Measurements from ENCODE around the gene OR11L1. TPM values are rescaled to one million over a fixed set of nuclear protein-coding genes. Genes with fewer than 3 reads are reported as not detected.

Gene OR11L1
- polyA plus RNA-seq, 2 of the 4 experiments (the other 2 are of a cell fraction): not detected

DNA sequence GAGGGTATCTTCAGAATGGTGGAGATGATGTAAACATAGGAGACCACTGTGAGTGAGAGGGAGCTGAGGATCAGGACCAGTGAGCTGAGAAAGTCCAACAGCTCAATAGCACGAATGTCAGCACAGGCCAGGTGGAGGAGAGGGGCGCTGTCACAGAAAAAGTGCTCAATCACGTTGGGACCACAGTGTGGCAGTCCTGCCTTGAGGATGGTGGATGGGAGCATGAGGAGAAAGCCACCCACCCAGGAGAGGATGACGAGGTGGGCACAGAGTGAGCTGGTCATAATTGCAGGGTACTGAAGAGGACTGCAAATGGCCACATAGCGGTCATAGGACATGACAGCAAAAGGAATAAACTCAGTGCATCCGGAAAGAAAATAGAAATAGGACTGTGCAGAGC is 8.1 kb downstream of the OR11L1 start (continued):
- TF ChIP-seq, protein P1, sequence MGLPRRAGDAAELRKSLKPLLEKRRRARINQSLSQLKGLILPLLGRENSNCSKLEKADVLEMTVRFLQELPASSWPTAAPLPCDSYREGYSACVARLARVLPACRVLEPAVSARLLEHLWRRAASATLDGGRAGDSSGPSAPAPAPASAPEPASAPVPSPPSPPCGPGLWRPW (IDR thresholded peaks at IDR 0.05): no peak
- TF ChIP-seq RFX5 (IDR thresholded peaks at IDR 0.05): no peak

DNA sequence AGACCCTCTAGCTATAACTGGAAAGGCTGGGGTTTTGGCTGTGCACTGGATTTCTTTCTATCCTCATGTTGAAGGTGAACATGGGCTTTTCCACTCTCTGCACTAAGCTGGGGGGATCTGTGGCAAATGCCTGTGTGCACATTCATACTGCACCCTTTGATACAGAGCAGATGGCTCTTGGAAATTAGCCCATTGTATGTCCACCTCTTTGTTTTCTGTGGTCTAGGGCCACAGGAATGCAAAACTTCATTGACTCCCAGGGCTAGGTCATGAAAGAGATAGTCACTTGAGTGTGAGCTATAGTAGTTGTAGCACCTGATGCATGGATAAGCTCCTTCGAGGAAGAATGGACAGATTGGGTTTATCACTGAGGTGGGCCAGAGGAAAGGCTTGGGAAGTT is 12.0 kb downstream of the OR11L1 start:
- POLR2A ChIA-PET: no interaction called here
- WGBS (ENCODE audit: missing lambda C conversion rate): 0% methylated on average over 1 of the region's 1 CpG
- H3K9me3 ChIP-seq: no peaks in the 10 kb centered on the region
- TF ChIP-seq EP300 (IDR thresholded peaks at IDR 0.05) (no peak), CEBPB (IDR thresholded peaks at IDR 0.05) (no peak), EHF (CRISPR knock-in tag; IDR thresholded peaks at IDR 0.05) (no peak), CHD2 (IDR thresholded peaks at IDR 0.05; ENCODE audit: low read length, partially characterized antibody) (no peak), RNF2 (IDR thresholded peaks at IDR 0.05; ENCODE audit: borderline replicate concordance, low read depth) (no peak)
- no peak for DNase-seq (ENCODE audit: low read depth in 1 of 2, low spot score in 1 of 2)
- no peaks in the 10 kb centered on the region for H3K4me1 ChIP-seq
- H3K4me2 ChIP-seq: no peak overlapping the region
- ATAC-seq: no peak
- CTCF ChIA-PET: no interaction called here
- no peak overlapping the region for H3K4me3 ChIP-seq
- H3K27ac ChIP-seq: no peak overlapping the region
- FAIRE-seq: no peak

DNA sequence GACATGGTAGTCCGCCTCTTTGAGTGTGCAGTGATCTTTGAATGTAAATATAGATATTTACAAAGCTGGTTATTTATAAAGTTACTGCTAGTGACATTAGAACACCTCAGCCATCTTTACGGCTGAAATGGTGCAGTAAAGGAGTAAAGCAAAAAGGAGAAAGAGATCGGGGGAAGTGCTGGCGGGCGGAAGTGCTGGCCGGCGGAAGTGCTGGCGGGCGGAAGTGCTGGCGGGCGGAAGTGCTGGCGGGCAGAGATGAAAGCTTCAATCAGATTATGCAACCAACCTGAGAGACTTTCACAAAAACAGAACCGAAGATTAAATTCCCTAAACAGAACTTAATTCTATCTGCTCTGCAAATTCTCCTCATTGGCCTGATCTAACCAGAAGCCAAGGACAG is 16.3 kb downstream of the OR11L1 start:
- Histone ChIP-seq H3K4me2 (no peak overlapping the region), H3K4me3 (no peak overlapping the region), H3K4me1 (no peaks in the 10 kb centered on the region), H3K9me3 (no peaks in the 10 kb centered on the region), H3K27ac (no peak overlapping the region)
- POLR2A ChIA-PET: no interaction called here
- ATAC-seq (no peak), DNase-seq (ENCODE audit: low read depth in 1 of 2, low spot score in 1 of 2) (no peak), FAIRE-seq (no peak)
- no peak for TF ChIP-seq MAFK (IDR thresholded peaks at IDR 0.05; ENCODE audit: partially characterized antibody)
- TF ChIP-seq RAD21 (conservative IDR thresholded peaks at IDR 0.05 in 1 of 2, IDR thresholded peaks at IDR 0.05 in 1 of 2): no peak
- TF ChIP-seq HDAC2 (IDR thresholded peaks at IDR 0.05): no peak
- TF ChIP-seq CEBPB (IDR thresholded peaks at IDR 0.05): no peak
- TF ChIP-seq EHF (CRISPR knock-in tag; IDR thresholded peaks at IDR 0.05): no peak
- TF ChIP-seq, protein P2, sequence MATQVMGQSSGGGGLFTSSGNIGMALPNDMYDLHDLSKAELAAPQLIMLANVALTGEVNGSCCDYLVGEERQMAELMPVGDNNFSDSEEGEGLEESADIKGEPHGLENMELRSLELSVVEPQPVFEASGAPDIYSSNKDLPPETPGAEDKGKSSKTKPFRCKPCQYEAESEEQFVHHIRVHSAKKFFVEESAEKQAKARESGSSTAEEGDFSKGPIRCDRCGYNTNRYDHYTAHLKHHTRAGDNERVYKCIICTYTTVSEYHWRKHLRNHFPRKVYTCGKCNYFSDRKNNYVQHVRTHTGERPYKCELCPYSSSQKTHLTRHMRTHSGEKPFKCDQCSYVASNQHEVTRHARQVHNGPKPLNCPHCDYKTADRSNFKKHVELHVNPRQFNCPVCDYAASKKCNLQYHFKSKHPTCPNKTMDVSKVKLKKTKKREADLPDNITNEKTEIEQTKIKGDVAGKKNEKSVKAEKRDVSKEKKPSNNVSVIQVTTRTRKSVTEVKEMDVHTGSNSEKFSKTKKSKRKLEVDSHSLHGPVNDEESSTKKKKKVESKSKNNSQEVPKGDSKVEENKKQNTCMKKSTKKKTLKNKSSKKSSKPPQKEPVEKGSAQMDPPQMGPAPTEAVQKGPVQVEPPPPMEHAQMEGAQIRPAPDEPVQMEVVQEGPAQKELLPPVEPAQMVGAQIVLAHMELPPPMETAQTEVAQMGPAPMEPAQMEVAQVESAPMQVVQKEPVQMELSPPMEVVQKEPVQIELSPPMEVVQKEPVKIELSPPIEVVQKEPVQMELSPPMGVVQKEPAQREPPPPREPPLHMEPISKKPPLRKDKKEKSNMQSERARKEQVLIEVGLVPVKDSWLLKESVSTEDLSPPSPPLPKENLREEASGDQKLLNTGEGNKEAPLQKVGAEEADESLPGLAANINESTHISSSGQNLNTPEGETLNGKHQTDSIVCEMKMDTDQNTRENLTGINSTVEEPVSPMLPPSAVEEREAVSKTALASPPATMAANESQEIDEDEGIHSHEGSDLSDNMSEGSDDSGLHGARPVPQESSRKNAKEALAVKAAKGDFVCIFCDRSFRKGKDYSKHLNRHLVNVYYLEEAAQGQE (IDR thresholded peaks at IDR 0.05): no peak
- TF ChIP-seq, protein P3, sequence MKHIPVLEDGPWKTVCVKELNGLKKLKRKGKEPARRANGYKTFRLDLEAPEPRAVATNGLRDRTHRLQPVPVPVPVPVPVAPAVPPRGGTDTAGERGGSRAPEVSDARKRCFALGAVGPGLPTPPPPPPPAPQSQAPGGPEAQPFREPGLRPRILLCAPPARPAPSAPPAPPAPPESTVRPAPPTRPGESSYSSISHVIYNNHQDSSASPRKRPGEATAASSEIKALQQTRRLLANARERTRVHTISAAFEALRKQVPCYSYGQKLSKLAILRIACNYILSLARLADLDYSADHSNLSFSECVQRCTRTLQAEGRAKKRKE (CRISPR knock-in tag; IDR thresholded peaks at IDR 0.05; ENCODE audit: low read depth): no peak
- no peak for TF ChIP-seq SMC3 (IDR thresholded peaks at IDR 0.05)
- no peak for TF ChIP-seq POLR2A (IDR thresholded peaks at IDR 0.05; ENCODE audit: low read length)
- TF ChIP-seq EP300 (IDR thresholded peaks at IDR 0.05): no peak
- TF ChIP-seq, protein P4, sequence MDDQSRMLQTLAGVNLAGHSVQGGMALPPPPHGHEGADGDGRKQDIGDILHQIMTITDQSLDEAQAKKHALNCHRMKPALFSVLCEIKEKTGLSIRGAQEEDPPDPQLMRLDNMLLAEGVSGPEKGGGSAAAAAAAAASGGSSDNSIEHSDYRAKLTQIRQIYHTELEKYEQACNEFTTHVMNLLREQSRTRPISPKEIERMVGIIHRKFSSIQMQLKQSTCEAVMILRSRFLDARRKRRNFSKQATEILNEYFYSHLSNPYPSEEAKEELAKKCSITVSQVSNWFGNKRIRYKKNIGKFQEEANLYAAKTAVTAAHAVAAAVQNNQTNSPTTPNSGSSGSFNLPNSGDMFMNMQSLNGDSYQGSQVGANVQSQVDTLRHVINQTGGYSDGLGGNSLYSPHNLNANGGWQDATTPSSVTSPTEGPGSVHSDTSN (IDR thresholded peaks at IDR 0.05): no peak
- TF ChIP-seq, protein P5, sequence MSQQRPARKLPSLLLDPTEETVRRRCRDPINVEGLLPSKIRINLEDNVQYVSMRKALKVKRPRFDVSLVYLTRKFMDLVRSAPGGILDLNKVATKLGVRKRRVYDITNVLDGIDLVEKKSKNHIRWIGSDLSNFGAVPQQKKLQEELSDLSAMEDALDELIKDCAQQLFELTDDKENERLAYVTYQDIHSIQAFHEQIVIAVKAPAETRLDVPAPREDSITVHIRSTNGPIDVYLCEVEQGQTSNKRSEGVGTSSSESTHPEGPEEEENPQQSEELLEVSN (IDR thresholded peaks at IDR 0.05; ENCODE audit: borderline replicate concordance, low read depth): no peak
- TF ChIP-seq BHLHE40 (IDR thresholded peaks at IDR 0.05; ENCODE audit: low read depth, low read length): no peak
- TF ChIP-seq TP53 (CRISPR knock-in tag; IDR thresholded peaks at IDR 0.05): no peak
- no peak for TF ChIP-seq MYC (IDR thresholded peaks at IDR 0.05; ENCODE audit: borderline replicate concordance, low read length)
- TF ChIP-seq, protein P6, sequence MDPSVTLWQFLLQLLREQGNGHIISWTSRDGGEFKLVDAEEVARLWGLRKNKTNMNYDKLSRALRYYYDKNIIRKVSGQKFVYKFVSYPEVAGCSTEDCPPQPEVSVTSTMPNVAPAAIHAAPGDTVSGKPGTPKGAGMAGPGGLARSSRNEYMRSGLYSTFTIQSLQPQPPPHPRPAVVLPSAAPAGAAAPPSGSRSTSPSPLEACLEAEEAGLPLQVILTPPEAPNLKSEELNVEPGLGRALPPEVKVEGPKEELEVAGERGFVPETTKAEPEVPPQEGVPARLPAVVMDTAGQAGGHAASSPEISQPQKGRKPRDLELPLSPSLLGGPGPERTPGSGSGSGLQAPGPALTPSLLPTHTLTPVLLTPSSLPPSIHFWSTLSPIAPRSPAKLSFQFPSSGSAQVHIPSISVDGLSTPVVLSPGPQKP (IDR thresholded peaks at IDR 0.05; ENCODE audit: low read depth, low read length): no peak
- TF ChIP-seq JUNB (IDR thresholded peaks at IDR 0.05): no peak
- no peak for TF ChIP-seq EHMT2 (IDR thresholded peaks at IDR 0.05; ENCODE audit: low read depth)
- no peak for TF ChIP-seq CHD4 (IDR thresholded peaks at IDR 0.05; ENCODE audit: borderline replicate concordance)
- no peak for TF ChIP-seq TFCP2L1 (CRISPR knock-in tag; IDR thresholded peaks at IDR 0.05)
- 52% methylated on average over 12 of the region's 13 CpGs for WGBS (ENCODE audit: missing lambda C conversion rate)
- CTCF ChIA-PET: no interaction called here
